ENCODE results near the gene CAVIN2.

CAVIN2 gene

DNA sequence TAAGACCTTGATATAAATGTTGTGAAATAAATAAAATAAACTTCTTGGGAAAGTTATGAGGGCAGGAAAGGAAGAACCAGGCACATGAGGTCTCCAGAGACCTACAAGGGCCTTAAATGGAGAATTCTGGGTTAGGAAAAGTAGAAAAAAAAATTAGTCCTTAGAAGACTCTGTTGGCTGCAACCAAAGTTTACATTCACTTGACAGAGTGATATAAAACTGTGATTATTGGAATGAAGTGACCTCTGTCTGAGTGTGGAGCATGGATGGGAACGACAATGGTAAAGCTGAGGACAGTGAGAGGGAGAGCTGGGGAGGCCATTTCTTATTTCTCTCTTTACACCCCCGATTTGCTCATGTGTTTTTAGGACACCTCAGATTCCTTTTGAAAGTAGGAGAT is 29.0 kb upstream of the CAVIN2 start:
- no peaks in the 10 kb centered on the region for H3K9me3 ChIP-seq
- H3K27me3 ChIP-seq (ENCODE audit: low read depth), result no peaks in the 10 kb centered on the region
- no peak for DNase-seq (ENCODE audit: low spot score in 2 of 2)
- H3K4me3 ChIP-seq, result no peak overlapping the region
- no peaks in the 10 kb centered on the region for H3K36me3 ChIP-seq (replicated peaks)
- no peaks in the 10 kb centered on the region for H3K4me1 ChIP-seq
- in situ Hi-C loops (cut with MboI; ENCODE audit: low sequenced_read_pairs), result no loop called here

DNA sequence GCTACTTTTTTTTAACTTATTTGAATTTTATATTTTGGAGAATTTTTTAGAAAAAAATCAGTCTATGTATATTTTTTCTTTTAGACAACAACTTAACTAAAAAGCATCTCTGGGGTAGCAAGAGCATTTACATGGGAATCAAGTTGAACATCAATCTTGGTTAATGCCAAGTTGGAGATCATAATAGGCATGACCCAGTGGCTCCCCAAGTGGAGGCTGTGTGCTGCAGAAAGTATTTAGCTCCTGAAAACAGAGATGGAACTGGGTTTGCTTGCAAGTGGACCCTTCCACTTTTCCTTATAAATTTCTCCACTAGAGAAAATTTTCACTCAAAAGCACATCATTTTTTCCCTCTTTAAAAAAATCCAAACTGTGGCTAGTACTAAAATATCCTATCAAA is 23.9 kb upstream of the CAVIN2 start:
- H3K4me1 ChIP-seq, result no peaks in the 10 kb centered on the region; the same call in 1 of the 2 replicates
- in situ Hi-C loops (cut with MboI; ENCODE audit: low sequenced_read_pairs), result no loop called here

DNA sequence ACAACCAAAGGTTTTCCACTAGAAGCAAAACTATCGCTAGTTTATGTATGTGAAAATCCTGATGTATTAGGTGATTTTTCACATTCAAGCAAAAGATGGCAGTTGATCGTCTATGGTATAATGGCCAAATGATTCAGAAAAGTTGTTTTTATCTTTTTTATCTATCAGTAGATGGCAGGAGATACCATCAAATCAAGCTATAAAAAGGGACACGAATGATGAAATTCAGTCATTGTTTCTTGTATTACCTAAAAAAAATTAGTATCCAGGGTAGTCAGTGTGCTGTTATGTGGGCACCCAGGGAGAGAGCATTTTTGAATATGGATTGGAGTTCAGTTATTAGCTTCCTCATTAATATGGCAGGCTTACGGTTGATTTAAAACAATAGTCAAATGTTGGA is 22.9 kb upstream of the CAVIN2 start:
- DNase-seq (ENCODE audit: low spot score in 2 of 2), result no peak
- H3K36me3 ChIP-seq (replicated peaks), result no peaks in the 10 kb centered on the region
- H3K9me3 ChIP-seq, result no peaks in the 10 kb centered on the region
- in situ Hi-C loops (cut with MboI; ENCODE audit: low sequenced_read_pairs), result no loop called here
- H3K4me3 ChIP-seq, result no peak overlapping the region
- H3K27me3 ChIP-seq (ENCODE audit: low read depth), result no peaks in the 10 kb centered on the region
- no peaks in the 10 kb centered on the region; the same call in 1 of the 2 replicates for H3K4me1 ChIP-seq

More for the DNA sequence above, 23.9 kb upstream of the CAVIN2 start:
- no peaks in the 10 kb centered on the region for H3K36me3 ChIP-seq (replicated peaks)
- H3K9me3 ChIP-seq, result no peaks in the 10 kb centered on the region
- no peak overlapping the region for H3K4me3 ChIP-seq
- no peak for DNase-seq (ENCODE audit: low spot score in 2 of 2)
- no peaks in the 10 kb centered on the region for H3K27me3 ChIP-seq (ENCODE audit: low read depth)

DNA sequence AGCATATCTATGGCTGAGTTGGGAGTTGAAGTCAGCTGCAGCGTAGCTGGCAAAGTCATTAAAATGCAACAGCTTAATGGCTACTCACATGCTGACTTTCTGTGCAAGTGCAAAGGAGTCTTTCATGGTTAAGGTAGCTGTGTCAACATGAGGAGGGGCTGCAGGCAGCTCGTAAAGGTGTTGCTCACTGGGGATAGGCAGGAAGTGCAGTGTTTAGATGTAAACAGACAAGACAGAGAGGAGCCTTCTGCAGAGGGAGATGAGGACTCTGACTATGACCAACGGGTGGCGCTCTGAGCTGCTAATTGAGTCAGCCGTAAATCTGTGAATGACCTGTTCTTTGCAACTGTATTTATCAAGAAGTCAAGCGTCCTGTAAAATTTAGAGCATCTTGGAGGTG is 22.3 kb upstream of the CAVIN2 start:
- in situ Hi-C loops (cut with MboI; ENCODE audit: low sequenced_read_pairs), result no loop called here
- Histone ChIP-seq H3K4me3 (no peak overlapping the region), H3K36me3 (replicated peaks) (no peaks in the 10 kb centered on the region), H3K27me3 (ENCODE audit: low read depth) (no peaks in the 10 kb centered on the region), H3K4me1 (no peaks in the 10 kb centered on the region; the same call in 1 of the 2 replicates), H3K9me3 (no peaks in the 10 kb centered on the region)
- DNase-seq (ENCODE audit: low spot score in 2 of 2), result peak in 1 of 2 experiments; percentile 66

DNA sequence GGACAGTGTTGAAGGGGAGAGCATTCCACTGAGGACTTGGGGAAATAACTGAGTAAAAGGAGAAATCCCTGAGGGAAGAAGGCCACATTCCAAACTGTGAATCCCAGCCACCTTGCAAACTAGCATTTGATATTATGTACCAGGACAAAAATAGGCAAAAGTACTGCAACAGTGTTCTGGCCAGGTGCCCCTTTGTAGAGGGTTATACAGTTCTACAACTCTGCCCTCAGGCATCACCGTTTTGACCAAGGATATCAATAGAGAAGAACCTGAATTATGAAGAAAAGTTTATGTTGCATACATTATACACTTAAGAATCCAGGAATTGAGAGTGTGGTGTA is 20.6 kb upstream of the CAVIN2 start:
- Histone ChIP-seq H3K27me3 (ENCODE audit: low read depth) (no peaks in the 10 kb centered on the region), H3K4me1 (no peaks in the 10 kb centered on the region; the same call in 1 of the 2 replicates), H3K36me3 (replicated peaks) (no peaks in the 10 kb centered on the region), H3K4me3 (no peak overlapping the region), H3K9me3 (no peaks in the 10 kb centered on the region)
- no peak for DNase-seq (ENCODE audit: low spot score in 2 of 2)
- in situ Hi-C loops (cut with MboI; ENCODE audit: low sequenced_read_pairs), result no loop called here

DNA sequence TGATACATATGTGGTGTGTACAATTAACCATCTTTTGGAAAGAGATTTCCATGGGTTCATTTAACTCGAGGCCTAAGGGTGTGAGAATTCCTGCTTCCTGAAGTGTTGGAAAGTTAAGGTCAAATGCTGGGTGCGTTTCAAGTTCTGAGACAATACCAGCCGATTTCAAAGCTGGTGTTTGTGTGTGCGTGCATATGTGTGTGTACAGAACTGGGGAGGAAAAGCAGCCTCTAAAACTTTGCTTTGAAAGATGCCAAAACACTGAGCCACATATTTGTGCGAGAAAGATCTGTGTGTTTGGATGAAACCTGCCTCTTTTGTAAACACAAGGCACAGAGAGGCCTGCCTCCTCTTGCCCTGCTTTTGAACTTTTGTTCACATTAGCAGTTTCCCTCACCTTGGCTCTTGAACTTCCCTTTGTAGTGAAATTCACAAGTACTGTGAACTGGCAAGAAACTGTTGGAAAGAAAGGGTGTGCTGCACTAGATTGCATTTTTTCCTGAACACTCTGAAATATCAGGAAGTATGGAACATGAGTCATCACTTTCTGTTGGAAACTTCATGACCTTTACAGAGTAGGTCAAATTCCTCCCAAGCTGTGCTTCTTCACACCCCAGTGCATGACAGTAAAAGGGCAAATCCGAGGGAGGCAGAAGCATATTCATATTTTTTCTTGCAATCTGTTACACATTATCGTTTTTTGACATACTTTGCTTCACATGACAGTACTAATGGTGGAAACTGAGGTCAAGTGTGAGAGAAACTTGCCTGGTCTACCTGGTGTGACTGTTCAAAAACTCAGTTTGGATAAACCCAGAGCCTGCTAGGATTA is 20.0 kb upstream of the CAVIN2 start:
- Histone ChIP-seq H3K27me3 (ENCODE audit: low read depth) (no peaks in the 10 kb centered on the region), H3K4me1 (no peaks in the 10 kb centered on the region; the same call in 1 of the 2 replicates), H3K4me3 (no peak overlapping the region), H3K9me3 (no peaks in the 10 kb centered on the region), H3K36me3 (replicated peaks) (no peaks in the 10 kb centered on the region)
- in situ Hi-C loops (cut with MboI; ENCODE audit: low sequenced_read_pairs), result no loop called here
- peak in 1 of 2 experiments; percentile 19 for DNase-seq (ENCODE audit: low spot score in 2 of 2)

DNA sequence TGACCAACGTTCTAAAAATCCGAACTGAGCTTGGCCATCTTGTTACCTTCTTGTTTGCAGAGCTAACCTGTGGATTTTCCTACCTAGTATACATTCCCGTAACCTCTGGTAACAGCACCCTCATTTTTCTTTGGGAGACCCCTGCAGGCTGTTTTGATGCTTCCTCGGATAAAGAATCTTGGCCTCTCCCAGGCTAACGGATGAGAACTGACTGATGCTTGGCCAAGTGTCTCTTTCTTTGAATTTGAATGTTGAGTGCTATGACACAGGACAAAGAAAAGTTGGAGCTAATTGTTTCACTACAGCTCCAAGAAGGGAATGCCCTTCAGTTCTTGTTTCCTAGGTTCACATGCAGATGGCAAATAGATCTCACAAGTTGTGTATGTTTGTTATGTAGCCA is 19.3 kb upstream of the CAVIN2 start:
- Histone ChIP-seq H3K27me3 (ENCODE audit: low read depth) (no peaks in the 10 kb centered on the region), H3K4me1 (no peaks in the 10 kb centered on the region; the same call in 1 of the 2 replicates), H3K36me3 (replicated peaks) (no peaks in the 10 kb centered on the region), H3K9me3 (no peaks in the 10 kb centered on the region), H3K4me3 (no peak overlapping the region)
- no peak for DNase-seq (ENCODE audit: low spot score in 2 of 2)
- in situ Hi-C loops (cut with MboI; ENCODE audit: low sequenced_read_pairs), result no loop called here

DNA sequence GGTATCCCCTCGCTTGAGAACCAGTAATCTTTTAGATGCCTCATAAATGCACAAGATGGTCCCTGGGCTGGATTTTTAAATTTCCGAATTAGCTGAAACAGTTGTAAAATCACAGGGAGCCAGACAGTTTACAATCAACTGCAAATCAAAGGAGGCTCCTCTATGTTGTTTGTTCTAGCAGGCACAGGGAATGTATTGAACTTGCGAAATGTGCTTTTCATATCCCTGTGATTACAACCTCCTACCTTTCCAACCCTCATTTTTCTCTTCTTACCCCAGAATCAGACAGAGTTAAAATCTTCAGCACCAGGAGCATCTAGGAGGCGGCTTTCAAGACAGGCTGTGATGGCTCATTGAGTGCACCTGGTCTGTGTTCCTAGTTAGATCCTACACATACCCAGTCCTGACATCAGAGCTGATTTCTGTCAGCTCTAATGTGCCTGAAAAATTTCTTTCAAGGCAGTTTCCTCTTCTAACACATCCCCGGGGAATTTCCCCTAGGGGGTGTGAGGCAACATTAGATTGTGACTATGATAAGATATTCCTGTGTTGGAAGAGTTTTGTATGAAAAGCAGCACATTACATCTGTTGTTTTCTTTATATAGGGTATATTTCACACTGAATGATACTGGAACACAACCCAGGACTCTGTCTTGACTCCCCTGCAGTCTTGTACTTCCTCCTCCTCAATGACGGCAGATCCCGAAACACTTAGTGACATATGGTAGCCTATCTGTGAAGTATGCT is 17.9 kb upstream of the CAVIN2 start:
- in situ Hi-C loops (cut with MboI; ENCODE audit: low sequenced_read_pairs), result no loop called here
- DNase-seq (ENCODE audit: low spot score in 2 of 2), result no peak
- no peak overlapping the region for H3K4me3 ChIP-seq
- no peaks in the 10 kb centered on the region; the same call in 1 of the 2 replicates for H3K4me1 ChIP-seq
- H3K27me3 ChIP-seq (ENCODE audit: low read depth), result no peaks in the 10 kb centered on the region
- H3K36me3 ChIP-seq (replicated peaks), result no peaks in the 10 kb centered on the region
- H3K9me3 ChIP-seq, result no peaks in the 10 kb centered on the region

DNA sequence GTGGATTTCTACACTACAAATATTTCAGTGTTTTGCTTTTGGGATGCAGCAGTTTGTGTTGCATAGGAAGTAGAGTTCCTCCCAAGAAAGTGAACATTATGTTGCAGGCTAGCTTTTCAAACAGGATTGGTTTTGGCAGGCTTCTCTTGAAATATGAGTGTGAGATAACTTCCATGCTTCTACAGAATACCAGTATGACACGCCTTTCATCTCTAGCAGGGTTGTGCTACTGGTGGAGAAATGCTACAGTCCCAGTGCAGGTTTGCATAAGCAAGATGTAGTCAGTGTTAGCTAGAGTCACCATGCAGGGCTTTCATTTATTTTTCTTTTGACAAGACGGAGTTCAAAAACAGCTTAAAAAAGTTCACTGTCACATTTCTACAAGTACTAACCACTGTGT is 17.1 kb upstream of the CAVIN2 start:
- Histone ChIP-seq H3K9me3 (no peaks in the 10 kb centered on the region), H3K36me3 (replicated peaks) (no peaks in the 10 kb centered on the region), H3K27me3 (ENCODE audit: low read depth) (no peaks in the 10 kb centered on the region), H3K4me3 (no peak overlapping the region), H3K4me1 (no peaks in the 10 kb centered on the region; the same call in 1 of the 2 replicates)
- no peak for DNase-seq (ENCODE audit: low spot score in 2 of 2)
- in situ Hi-C loops (cut with MboI; ENCODE audit: low sequenced_read_pairs), result no loop called here

DNA sequence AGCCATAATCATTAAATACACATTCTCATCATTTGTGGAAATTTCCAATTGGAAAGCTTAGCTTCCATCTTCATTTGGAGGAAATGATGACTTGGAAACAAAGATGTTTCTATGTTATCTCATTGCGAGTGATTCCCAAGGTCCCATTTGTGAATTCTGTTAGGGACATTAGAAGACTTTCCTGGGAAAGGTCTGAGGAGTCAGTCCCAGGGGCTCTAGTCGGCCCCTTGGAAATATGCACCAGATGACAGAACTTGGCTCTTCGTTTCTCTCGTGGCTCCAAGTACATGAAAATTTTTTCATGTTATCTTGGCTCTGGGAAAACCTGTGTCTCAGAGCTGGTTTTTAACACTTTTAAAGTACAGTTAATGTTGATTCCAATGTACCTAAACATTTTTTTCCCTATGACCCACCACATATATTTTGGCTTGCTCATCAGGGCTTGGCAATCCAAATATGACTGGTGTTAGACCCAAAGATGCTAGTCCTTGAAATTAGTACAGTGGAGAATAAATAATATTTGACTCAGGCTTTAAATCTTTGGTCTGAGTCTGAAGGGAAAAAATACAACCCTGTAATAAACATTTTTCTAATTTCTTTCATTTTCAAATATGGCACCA is 15.4 kb upstream of the CAVIN2 start:
- no peaks in the 10 kb centered on the region for H3K9me3 ChIP-seq
- peaks cover 2% of the 10 kb centered on the region; the same call in 1 of the 2 replicates for H3K4me1 ChIP-seq
- in situ Hi-C loops (cut with MboI; ENCODE audit: low sequenced_read_pairs), result no loop called here
- H3K4me3 ChIP-seq, result no peak overlapping the region
- H3K27me3 ChIP-seq (ENCODE audit: low read depth), result no peaks in the 10 kb centered on the region
- no peak for DNase-seq (ENCODE audit: low spot score in 2 of 2)
- no peaks in the 10 kb centered on the region for H3K36me3 ChIP-seq (replicated peaks)

DNA sequence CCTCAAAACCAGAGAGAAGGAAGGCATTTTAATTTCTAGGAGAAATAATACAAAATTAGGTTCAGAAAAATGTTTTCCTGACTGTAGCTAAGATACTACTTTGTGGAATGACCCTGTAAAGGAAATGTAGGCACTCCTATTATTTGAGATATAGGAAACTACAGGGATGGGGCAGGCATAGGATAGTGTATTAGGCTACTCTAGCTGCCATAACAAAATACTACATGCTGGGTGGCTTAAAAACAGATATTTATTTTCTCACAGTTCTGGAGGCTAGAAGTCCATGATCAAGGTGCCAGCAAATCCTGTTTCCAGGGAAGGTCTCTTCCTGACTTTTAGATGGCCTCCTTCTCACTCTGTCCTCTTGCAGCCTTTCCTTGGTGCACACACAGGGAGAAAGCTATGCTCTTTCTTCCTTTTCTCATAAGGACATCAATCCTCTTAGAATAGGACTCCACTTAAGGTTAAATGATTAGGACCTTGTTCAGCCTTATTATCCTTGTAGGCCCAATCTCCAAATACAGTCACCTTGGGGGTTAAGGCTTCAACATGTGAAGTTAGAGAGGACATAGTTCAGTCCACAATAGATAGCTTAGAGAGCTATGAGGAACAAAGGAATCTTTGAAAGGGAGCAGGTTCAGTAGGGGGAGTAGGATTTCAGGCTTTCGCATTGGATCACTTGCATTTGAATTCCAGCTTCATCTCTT is 14.0 kb upstream of the CAVIN2 start:
- in situ Hi-C loops (cut with MboI; ENCODE audit: low sequenced_read_pairs), result no loop called here
- H3K36me3 ChIP-seq (replicated peaks), result no peaks in the 10 kb centered on the region
- DNase-seq (ENCODE audit: low spot score in 2 of 2), result peak in 1 of 2 experiments; percentile 73
- no peak overlapping the region for H3K4me3 ChIP-seq
- no peaks in the 10 kb centered on the region for H3K27me3 ChIP-seq (ENCODE audit: low read depth)
- peaks cover 2% of the 10 kb centered on the region; the same call in 1 of the 2 replicates for H3K4me1 ChIP-seq
- no peaks in the 10 kb centered on the region for H3K9me3 ChIP-seq

DNA sequence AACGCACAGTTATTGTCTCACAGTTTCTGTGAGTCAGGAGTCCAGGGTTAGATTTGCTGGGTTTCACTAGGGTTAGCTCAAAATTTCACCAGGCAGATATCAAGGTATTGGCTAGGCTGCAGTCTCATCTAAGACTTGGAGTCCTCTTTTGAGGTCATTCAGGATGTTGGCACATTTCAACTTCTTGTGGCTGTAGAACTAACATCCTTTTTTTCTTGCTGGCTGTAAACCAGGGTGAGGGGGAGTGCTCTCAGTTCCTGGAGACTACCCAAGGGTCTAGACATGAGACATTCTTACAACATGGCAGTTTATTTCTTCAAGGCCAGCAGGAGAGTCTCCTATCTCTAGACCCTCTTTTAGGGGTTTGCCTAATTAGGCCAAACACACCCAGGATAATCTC is 12.8 kb upstream of the CAVIN2 start:
- H3K4me1 ChIP-seq, result peaks cover 6% of the 10 kb centered on the region
- no peaks in the 10 kb centered on the region for H3K36me3 ChIP-seq (replicated peaks)
- H3K27me3 ChIP-seq (ENCODE audit: low read depth), result no peaks in the 10 kb centered on the region
- H3K9me3 ChIP-seq, result no peaks in the 10 kb centered on the region
- no peak for DNase-seq (ENCODE audit: low spot score in 2 of 2)
- no peak overlapping the region for H3K4me3 ChIP-seq
- in situ Hi-C loops (cut with MboI; ENCODE audit: low sequenced_read_pairs), result no loop called here

DNA sequence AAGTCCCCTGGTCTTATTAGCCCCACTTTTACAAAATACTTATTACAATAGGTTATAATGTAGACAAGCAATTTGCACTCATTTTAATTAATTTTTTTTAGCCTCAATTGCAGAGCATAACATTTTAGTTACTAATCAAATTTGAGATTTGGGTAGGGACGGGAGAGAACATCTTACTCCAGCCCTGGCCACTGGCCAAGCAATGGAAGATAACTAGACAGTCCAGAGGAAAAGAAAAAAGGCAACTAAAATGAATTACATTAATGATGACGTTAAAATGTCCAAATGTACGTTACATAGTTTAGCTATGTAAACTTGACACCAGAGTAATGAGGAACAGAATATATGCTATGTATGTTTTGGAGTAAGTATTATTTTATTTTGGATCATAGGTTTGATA is 11.0 kb upstream of the CAVIN2 start:
- H3K27me3 ChIP-seq (ENCODE audit: low read depth), result no peaks in the 10 kb centered on the region
- no peaks in the 10 kb centered on the region for H3K36me3 ChIP-seq (replicated peaks)
- DNase-seq (ENCODE audit: low spot score in 2 of 2), result no peak
- no peaks in the 10 kb centered on the region for H3K9me3 ChIP-seq
- in situ Hi-C loops (cut with MboI; ENCODE audit: low sequenced_read_pairs), result no loop called here
- peaks cover 6% of the 10 kb centered on the region for H3K4me1 ChIP-seq
- no peak overlapping the region for H3K4me3 ChIP-seq

Data from HAP-1 (cell line).